GM13977 (cell line): Measurements from ENCODE around the gene DNAJB11.

Experiments used
- DNase-seq: peaks from one replicate; pipeline ENCODE4 v3.0.0; 2012; ENCODE audit warnings: low spot score
- in situ Hi-C: fragments of 300-500 bp; cut with MboI; formaldehyde crosslinking; loops from one replicate; pipeline ENCODE4 v1.12.0; 2022; ENCODE audit warnings: low sequenced_read_pairs, low pct_unique_long_range_greater_than_20kb, mixed read lengths, inconsistent platforms; ENCODE audit not compliant: unreplicated experiment
- TF ChIP-seq, protein P1 (sequence below): IDR thresholded peaks from 2 replicates; pipeline ENCODE4 v1.5.1; 2012; ENCODE audit warnings: mild to moderate bottlenecking, control low read depth; ENCODE audit not compliant: insufficient read depth; ENCODE audit errors: extremely low read depth, missing control alignments

Gene DNAJB11

DNA sequence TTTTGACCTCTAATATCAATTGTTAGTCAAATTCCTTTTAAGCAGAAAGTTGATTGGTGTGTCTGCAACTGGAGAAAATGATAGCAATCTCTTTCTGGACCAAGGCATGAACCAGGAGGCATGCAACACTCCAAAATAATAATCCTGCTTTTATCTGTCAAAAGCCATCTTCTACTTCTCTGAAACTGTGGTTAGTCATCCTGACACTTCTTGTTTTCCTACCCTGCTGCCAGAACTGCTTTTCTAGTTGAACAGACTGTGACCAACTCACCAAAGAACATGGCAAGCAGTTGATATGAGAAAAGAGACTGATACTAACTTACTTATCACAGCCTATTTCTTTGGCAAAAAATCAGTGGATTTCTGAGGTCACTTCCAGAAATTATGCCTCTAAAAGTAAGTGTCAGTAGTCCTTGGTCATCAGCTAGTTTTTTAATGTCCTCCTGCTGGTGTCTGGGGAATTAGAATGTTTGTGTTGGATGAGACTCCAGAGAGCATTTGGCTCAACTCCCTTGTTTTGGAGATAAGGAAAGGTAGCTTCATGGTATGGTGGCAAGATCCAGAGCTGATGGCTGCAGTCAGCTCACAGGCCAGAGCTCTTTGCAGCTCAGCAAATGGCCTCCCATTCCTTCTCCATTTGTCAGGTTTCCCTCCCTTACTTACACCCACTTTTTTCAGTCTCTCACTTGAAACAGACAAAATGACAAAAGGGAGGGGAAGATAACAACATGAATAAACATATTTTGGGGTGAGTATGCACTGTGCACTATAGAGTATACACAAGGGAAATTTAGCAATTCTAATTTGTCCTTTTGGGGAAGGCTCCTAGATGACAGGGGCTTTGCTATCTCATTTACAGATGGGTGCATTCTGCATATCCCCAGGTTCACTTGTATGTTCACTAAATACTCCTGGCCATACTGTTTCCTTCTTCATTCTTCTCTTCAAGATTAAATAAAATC lies 33.4 kb upstream of the DNAJB11 start:
- TF ChIP-seq, protein P1, sequence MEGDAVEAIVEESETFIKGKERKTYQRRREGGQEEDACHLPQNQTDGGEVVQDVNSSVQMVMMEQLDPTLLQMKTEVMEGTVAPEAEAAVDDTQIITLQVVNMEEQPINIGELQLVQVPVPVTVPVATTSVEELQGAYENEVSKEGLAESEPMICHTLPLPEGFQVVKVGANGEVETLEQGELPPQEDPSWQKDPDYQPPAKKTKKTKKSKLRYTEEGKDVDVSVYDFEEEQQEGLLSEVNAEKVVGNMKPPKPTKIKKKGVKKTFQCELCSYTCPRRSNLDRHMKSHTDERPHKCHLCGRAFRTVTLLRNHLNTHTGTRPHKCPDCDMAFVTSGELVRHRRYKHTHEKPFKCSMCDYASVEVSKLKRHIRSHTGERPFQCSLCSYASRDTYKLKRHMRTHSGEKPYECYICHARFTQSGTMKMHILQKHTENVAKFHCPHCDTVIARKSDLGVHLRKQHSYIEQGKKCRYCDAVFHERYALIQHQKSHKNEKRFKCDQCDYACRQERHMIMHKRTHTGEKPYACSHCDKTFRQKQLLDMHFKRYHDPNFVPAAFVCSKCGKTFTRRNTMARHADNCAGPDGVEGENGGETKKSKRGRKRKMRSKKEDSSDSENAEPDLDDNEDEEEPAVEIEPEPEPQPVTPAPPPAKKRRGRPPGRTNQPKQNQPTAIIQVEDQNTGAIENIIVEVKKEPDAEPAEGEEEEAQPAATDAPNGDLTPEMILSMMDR: no peak
- in situ Hi-C loops: loop anchor here (5.0 kb wide), 1 partner anchor 275 kb away; no protein-coding TSS in a partner anchor
- DNase-seq: no peak

DNA sequence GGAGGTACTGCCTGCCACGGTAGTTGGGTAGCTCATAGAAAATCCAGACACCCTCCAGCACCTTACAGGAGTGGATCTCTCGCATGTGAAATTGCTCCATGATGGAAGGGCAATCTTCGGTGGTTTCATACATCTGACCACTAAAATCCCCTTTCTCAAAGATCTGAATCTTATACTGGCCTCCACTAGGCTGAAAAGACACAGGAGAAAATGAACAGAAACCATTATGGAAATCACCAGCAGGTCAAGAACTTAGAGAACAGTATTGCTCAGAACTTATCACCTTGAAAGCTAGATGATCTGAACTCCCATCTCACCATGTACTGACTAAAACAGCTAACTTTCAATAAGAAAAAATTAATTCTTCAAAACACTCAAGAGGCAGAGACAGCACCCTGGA lies 31.7 kb upstream of the DNAJB11 start:
- in situ Hi-C loops: loop anchor here (5.0 kb wide), 1 partner anchor 276 kb away; no protein-coding TSS in a partner anchor
- no peak for DNase-seq
- TF ChIP-seq, protein P1: no peak

DNA sequence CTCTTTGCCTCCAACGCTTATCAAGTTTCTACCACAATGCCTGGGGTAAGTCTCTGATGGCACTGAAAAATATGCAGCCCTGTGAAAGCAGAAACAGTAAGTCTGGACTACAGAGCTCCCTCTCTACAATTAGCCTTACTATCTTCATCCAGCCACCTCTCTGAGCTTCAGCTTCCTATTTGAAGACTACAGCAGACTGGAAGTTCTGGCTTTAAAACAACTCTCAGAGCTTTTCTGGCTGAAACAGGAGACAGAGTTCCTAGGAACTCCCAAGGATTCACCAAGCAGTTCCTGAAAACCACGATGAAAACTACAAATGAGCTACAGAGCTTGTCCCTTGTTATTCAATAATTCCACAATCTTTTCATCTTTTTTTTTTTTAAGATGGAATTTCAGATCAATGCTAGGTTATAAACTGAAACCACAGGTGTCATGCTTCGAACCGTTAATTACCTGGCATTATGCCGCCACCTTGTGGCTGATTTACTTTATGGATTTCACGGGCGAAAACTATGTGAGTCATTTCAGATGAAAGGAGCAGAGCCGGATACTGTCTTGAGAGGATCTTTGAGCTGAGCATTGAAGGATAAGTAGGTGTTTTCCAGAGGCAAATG lies 30.2 kb upstream of the DNAJB11 start:
- in situ Hi-C loops: loop anchor here (10.0 kb wide), 1 partner anchor 556 kb away; no protein-coding TSS in a partner anchor
- DNase-seq: peak; percentile 49
- TF ChIP-seq, protein P1: peak; percentile 71

DNA sequence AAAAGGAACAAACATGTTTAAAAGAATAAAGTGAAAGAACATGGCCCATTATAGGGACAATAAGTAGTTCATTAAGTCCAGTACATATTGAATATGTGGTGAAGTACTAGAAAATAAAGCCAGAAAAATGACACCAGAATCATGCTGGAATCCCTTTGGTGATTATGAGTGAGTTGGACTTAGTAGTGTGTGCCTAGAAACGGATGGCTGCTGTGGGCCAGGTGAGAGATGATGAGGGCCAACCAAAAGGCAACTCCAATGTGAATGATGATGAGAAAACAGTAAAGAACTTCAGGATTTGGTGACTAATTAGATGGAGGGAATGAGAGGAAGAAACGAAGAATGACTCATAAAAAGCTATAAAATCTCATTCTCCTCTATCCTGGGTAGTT lies 29.7 kb upstream of the DNAJB11 start:
- in situ Hi-C loops: loop anchor here (10.0 kb wide), 1 partner anchor 556 kb away; no protein-coding TSS in a partner anchor
- TF ChIP-seq, protein P1: no peak
- no peak for DNase-seq

DNA sequence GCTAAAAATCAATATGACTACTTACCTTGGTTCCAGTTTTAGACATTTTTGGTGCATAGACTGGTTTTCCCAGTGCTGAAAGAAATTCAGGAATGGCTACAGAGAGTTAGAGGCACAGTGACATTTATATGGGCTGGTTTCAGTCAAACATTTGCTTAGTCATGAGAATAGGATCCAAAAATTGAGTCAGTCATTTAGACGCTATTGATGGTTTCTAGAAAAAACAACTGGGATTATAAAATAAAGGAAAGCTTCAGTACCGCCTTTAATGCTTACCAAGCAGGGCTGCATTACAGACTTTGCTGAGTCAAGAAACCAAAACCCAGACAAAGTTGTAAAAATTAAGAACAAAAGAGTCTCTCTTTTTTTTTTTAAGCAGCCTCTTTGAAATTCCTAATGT lies 26.2 kb upstream of the DNAJB11 start, which contains the start of gene CRYGS:
Gene CRYGS, minus strand, starts transcription at position 100 of the 400 bp plus-strand sequence. Its CDS starts 54 bp downstream, at position 46.
- TF ChIP-seq, protein P1: no peak
- in situ Hi-C loops: loop anchor here (10.0 kb wide), 1 partner anchor 559 kb away; no protein-coding TSS in a partner anchor
- DNase-seq: no peak

DNA sequence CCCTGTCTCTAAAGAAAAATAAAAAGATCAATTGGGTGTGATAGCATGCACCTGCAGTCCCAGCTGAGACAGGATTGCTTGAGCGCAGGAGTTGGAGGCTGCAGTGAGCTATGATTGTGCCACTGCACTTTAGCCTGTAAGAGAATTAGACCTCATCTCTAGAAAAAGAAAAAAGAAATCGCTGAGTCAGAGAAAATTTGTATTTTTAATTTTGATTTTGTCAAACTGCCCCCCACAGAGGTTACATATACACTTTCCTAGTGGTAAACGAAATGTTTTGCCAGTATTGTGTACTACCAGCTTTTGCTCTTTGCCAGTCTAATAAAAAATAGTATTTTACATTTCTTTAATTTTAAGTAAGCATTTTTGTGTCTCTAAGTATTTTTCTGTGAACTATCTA lies 21.0 kb upstream of the DNAJB11 start:
- DNase-seq: no peak
- in situ Hi-C loops: loop anchor here (10.0 kb wide), 1 partner anchor 565 kb away; no protein-coding TSS in a partner anchor
- TF ChIP-seq, protein P1: no peak
